Measurements from ENCODE around the gene CTSE. TPM values are rescaled to one million over a fixed set of nuclear protein-coding genes. Genes with fewer than 3 reads are reported as not detected.

CTSE gene
- total RNA-seq, 3 donors from 2014 or later (not counting 1 experiment from before 2014, with no cell fraction given): not detected

- H3K27ac ChIP-seq (ENCODE audit: low read length): peak overlapping the region; percentile 56
- DNase-seq: no peak
Measured at GRCh38 chr1:206039046-206039973, 15.6 kb upstream of the CTSE start.

DNA sequence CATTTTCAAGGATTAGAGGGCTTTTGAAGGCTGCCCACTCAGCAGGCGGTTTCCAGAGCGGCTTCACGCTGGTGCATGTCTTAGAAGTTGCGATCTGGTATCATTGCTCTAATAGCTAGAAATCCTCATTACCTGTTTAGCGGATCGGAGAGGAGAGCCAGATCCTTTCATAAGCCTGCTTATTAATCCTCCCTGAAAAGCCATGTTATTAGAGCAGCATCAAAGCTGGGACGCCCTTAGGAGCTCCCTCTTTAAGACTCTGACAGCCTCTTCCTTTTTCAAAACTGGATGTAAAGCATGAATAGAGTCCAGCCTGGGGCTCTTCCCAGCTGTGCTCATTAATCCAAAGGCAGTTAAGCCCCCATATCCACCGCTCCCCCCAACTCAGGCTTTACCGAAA lies 13.9 kb upstream of the CTSE start:
- H3K4me3 Mint-ChIP-seq: no peak overlapping the region
- Histone ChIP-seq H3K4me3 (ENCODE audit: low read length) (no peak overlapping the region), H3K4me1 (ENCODE audit: control insufficient read depth, insufficient read depth, low read length) (peaks cover 8% of the 10 kb centered on the region), H3K36me3 (ENCODE audit: control insufficient read depth, insufficient read depth, low read length) (no peaks in the 10 kb centered on the region), H3K27ac (ENCODE audit: low read length) (peak overlapping the region; percentile 64), H3K27me3 (ENCODE audit: control insufficient read depth, insufficient read depth, low read length) (no peaks in the 10 kb centered on the region), H3K9me3 (ENCODE audit: control insufficient read depth, insufficient read depth, low read length) (no peaks in the 10 kb centered on the region)
- peaks cover 22% of the 10 kb centered on the region in 2 donors for H3K27me3 Mint-ChIP-seq (ENCODE audit: low read depth in 2 of 2)
- DNase-seq: no peak
- ATAC-seq: no peak
- intact Hi-C loops (cut with micrococcal nuclease): no loop called here
- 90% methylated on average over 9 of the region's 9 CpGs for WGBS (ENCODE audit: insufficient coverage)
- no peaks in the 10 kb centered on the region for H3K36me3 Mint-ChIP-seq
- TF ChIP-seq, protein P1, sequence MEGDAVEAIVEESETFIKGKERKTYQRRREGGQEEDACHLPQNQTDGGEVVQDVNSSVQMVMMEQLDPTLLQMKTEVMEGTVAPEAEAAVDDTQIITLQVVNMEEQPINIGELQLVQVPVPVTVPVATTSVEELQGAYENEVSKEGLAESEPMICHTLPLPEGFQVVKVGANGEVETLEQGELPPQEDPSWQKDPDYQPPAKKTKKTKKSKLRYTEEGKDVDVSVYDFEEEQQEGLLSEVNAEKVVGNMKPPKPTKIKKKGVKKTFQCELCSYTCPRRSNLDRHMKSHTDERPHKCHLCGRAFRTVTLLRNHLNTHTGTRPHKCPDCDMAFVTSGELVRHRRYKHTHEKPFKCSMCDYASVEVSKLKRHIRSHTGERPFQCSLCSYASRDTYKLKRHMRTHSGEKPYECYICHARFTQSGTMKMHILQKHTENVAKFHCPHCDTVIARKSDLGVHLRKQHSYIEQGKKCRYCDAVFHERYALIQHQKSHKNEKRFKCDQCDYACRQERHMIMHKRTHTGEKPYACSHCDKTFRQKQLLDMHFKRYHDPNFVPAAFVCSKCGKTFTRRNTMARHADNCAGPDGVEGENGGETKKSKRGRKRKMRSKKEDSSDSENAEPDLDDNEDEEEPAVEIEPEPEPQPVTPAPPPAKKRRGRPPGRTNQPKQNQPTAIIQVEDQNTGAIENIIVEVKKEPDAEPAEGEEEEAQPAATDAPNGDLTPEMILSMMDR (IDR thresholded peaks at IDR 0.05): no peak
- no peak overlapping the region for H3K27ac Mint-ChIP-seq
- H3K4me1 Mint-ChIP-seq: peaks cover 0 to 7% of the 10 kb centered on the region in 2 donors
- H3K9me3 Mint-ChIP-seq: no peaks in the 10 kb centered on the region

More at GRCh38 chr1:206039046-206039973, 15.6 kb upstream of the CTSE start:
- no peaks in the 10 kb centered on the region for H3K27me3 ChIP-seq (ENCODE audit: control insufficient read depth, insufficient read depth, low read length)
- H3K9me3 ChIP-seq (ENCODE audit: control insufficient read depth, insufficient read depth, low read length): no peaks in the 10 kb centered on the region
- TF ChIP-seq, protein P1 (IDR thresholded peaks at IDR 0.05): no peak
- no peak overlapping the region for H3K4me3 ChIP-seq (ENCODE audit: low read length)
- Mint-ChIP-seq H3K27me3 (ENCODE audit: low read depth in 2 of 2) (peaks cover 17 to 22% of the 10 kb centered on the region in 2 donors), H3K9me3 (no peaks in the 10 kb centered on the region), H3K36me3 (no peaks in the 10 kb centered on the region), H3K4me1 (peaks cover 0 to 7% of the 10 kb centered on the region in 2 donors), H3K27ac (no peak overlapping the region), H3K4me3 (no peak overlapping the region)
- WGBS (ENCODE audit: insufficient coverage): 34% methylated on average over 5 of the region's 7 CpGs
- peaks cover 13% of the 10 kb centered on the region for H3K4me1 ChIP-seq (ENCODE audit: control insufficient read depth, insufficient read depth, low read length)
- no peak for ATAC-seq
- no peaks in the 10 kb centered on the region for H3K36me3 ChIP-seq (ENCODE audit: control insufficient read depth, insufficient read depth, low read length)
- intact Hi-C loops (cut with micrococcal nuclease): no loop called here

- 14% methylated on average over 2 of the region's 2 CpGs for whole genome bisulfite sequencing (ENCODE audit: insufficient coverage)
- Mint-ChIP-seq H3K27ac (no peak overlapping the region), H3K9me3 (no peaks in the 10 kb centered on the region), H3K4me3 (no peak overlapping the region), H3K36me3 (no peaks in the 10 kb centered on the region), H3K27me3 (ENCODE audit: low read depth in 2 of 2) (peaks cover 22% of the 10 kb centered on the region in 2 donors), H3K4me1 (peaks cover 0 to 7% of the 10 kb centered on the region in 2 donors)
- intact Hi-C loops (cut with micrococcal nuclease): no loop called here
- Histone ChIP-seq H3K9me3 (ENCODE audit: control insufficient read depth, insufficient read depth, low read length) (no peaks in the 10 kb centered on the region), H3K4me3 (ENCODE audit: low read length) (no peak overlapping the region), H3K27ac (ENCODE audit: low read length) (peak overlapping the region; percentile 64), H3K36me3 (ENCODE audit: control insufficient read depth, insufficient read depth, low read length) (no peaks in the 10 kb centered on the region), H3K27me3 (ENCODE audit: control insufficient read depth, insufficient read depth, low read length) (no peaks in the 10 kb centered on the region), H3K4me1 (ENCODE audit: control insufficient read depth, insufficient read depth, low read length) (peaks cover 8% of the 10 kb centered on the region)
- ATAC-seq: no peak
- no peak for DNase-seq
- TF ChIP-seq, protein P1 (IDR thresholded peaks at IDR 0.05): no peak
Measured at GRCh38 chr1:206036663-206037455, 13.2 kb upstream of the CTSE start.

Data from natural killer cell (primary cell).